Measurements from ENCODE around the gene TMEM139.

TMEM139 gene

GRCh38 chr7:143290293-143290692, 5.5 kb downstream of the TMEM139 start:
- no peak for DNase-seq

DNA sequence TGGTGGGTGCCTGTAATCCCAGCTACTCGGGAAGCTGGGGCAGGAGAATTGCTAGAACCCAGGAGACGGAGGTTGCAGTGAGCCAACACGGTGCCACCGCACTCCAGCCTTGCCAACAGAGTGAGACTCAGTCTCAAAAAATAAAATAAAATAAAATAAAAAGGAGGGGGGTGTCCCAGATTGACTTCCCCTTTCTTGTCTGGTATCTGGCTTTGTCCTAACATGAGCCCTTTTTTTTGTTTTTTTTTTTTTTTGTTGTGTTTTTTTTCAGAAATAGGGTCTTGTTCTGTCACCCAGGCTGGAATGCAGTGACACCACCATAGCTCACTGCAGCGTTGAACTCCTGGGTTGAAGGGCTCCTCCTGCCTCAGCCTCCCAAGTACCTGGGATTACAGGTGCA, 8.1 kb downstream of the TMEM139 start:
- DNase-seq = no peak

DNA sequence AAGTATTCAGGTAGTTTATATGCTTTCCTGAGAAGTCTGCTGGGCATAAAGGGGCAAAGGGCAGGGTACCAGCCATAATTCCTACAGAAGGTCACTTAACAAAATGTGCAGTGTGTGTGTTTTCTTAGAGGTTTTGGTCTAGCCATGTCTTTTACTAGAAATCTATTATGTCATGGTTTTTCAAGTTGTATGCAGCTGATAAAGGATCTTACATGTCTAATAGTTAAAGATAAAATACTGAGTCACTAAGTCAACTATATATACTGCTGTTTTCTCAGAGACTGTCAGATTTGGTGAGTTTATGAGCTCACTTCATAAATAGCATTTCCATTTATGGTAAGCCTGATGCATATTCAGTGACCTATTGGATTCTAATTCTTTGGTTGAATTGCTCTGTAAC, 11.1 kb downstream of the TMEM139 start:
- no peak for DNase-seq

DNA sequence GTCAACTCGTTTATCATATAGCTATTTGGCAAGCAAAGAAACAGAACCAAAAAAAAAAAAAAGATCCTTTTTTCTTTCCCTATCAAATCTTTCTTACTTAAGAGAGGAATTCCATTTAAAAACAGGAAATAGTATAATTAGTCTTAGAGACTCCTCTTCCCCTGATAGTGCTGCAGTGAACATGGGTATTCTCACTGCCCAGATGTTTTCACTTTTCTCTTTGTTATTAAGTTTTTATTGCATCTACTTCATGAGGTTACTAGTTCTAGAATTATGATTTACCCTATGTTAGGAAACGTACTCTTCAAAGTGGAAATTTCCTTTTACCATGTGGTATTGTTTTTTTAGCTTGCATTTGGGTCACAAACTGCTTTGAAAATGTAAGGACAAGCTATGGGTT, 11.9 kb downstream of the TMEM139 start:
- no peak for DNase-seq

DNA sequence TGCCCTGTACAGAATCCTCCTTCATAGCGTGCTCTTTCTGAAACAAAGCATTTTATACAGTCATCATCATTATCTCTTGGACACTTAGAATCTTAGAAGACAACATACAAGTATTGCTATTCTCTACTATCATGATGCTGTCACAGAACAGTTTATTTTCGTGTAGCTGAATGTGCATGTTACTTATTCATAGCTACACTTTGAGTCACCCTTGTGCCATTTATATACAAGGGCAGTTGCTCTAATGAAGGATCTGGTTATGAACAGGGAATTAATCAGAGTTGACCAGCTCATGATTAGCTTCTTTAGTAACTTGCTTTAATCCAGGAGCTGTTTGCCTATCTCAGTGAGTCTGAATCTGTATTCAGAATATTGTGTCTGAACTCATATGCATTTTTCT, 14.6 kb downstream of the TMEM139 start:
- DNase-seq = no peak

GRCh38 chr7:143299840-143300239, 15.1 kb downstream of the TMEM139 start:
- no peak for DNase-seq

- DNase-seq = no peak
Observed at GRCh38 chr7:143300959-143301935, 16.5 kb downstream of the TMEM139 start.

DNA sequence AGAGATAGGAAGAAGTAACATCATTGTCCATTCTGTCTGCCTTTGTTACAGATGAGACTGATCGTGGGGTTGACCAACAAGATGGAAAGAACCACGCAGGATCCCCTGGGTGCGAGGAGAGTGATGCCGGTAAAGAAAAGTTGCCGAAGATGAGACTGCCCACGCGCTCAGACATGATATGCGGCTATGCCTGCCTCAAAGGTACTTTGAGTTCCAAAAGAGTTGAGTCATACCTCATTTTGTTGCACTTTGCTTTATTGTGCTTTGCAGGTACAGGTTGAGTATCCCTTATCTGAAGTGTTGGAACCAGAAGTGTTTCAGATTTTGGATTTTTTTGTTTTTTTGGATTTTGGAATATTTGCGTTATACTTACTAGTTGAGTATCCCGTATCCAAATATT, 19.0 kb downstream of the TMEM139 start:
- no peak for DNase-seq

DNA sequence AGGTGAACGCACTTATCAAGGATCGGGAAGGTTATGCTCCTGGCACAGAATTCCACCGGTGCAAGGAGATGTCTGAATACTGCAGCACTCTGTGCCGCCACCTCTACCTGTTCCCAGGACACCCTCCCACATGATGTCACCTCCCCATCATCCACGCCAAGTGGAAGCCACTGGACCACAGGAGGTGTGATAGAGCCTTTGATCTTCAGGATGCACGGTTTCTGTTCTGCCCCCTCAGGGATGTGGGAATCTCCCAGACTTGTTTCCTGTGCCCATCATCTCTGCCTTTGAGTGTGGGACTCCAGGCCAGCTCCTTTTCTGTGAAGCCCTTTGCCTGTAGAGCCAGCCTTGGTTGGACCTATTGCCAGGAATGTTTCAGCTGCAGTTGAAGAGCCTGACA, 20.2 kb downstream of the TMEM139 start:
- DNase-seq = no peak

GRCh38 chr7:143305423-143306070, 20.8 kb downstream of the TMEM139 start:
- DNase-seq = peak in 1 of 2 experiments; percentile 9

DNA sequence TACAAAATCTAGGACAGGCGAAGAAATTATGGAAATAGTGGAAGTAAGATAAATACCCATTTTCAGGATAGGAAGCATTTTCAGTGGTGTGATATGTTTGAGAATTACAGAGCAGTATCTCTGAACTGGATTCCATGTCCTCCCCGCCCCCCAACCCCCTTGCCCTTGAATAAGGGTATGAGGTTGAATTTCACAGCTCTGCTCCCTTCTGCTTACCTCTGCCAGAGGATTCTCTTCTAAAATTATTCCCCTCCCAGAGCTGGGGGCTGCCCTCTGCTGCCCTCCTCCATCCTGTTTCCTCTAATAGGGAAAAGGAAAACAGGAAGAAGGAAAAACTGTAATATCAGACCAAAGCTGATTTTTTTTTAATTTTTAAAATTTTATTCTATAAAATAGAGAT, 23.9 kb downstream of the TMEM139 start:
- DNase-seq = no peak

- no peak for DNase-seq
Observed at GRCh38 chr7:143314127-143314526, 29.4 kb downstream of the TMEM139 start.

- DNase-seq = no peak
Observed at GRCh38 chr7:143315776-143316175, 31.0 kb downstream of the TMEM139 start, which contains the start of gene CLCN1. Gene CLCN1, plus strand, starts transcription at chr7:143316111. Its CDS starts 102 bp downstream, at chr7:143316213.

DNA sequence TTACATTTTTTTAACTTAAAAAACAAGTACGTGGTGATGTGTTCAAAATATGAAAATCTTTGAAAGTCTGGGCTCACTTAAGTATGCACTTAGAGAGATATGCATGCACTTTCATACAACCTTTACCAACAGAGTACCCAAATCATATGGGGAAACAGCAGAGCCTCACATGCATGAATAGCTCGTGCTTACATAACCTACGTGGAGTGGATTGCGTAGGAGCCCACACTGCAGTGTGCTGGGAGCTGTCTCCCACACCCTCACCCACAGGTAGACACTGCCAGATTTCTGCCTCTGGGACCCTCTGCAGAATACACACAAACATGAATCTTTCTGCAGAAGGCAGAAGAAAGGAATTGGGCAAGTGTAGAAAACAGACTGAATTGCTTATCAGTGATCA, 31.7 kb downstream of the TMEM139 start:
- no peak for DNase-seq

DNA sequence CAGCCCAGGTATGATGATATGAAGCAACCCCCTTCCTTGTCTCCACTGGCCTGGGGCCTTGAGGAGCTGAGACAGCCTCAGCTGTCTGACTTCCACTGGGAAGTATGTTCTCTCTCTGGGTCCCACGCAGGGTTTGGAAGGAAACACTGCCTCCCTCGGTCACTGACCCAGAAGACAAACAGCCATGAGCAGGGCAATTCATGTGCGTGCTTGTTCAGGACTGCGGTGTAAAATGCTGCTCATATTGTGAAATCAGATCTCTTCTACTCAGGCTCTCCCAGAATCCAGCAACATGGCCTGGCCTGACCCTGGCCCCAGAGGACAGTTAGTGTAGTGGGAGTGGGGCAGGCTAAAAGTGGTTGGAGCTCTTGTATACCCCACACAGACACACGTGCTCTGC, 33.9 kb downstream of the TMEM139 start:
- DNase-seq = no peak

DNA sequence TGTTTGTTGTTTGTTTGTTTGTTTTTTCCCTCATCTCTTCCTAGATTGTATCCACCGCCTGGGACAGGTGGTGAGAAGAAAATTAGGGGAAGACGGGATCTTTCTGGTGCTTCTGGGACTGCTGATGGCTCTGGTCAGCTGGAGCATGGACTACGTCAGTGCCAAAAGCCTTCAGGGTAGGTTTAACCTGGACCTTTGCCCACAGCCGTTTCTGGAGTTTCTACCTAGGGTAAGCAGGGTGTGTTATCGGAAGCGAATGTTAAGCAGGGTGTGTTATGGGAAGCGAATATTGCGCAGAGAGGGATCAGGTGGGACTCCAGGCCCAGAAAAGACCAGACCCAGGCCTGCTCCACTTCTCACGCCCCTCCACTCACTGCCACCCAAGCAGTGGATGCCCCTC, 35.9 kb downstream of the TMEM139 start:
- no peak for DNase-seq

DNA sequence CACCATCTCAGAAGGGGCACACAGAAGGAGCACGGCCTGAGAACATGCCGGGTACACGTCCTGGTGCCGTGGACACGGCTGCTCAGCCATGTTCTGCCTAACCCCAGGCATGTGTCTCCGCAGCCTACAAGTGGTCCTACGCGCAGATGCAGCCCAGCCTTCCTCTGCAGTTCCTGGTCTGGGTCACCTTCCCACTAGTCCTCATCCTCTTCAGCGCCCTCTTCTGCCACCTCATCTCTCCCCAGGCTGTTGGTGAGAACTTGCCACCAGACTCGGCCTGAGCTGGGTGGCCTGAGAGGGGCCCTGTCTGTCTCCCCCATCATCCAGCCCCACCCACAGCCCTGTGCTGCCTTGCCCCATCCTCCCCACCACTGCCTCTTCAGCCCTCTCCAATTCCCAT, 36.5 kb downstream of the TMEM139 start:
- DNase-seq = no peak

- DNase-seq = no peak
Observed at GRCh38 chr7:143321734-143322133, 37.0 kb downstream of the TMEM139 start.

DNA sequence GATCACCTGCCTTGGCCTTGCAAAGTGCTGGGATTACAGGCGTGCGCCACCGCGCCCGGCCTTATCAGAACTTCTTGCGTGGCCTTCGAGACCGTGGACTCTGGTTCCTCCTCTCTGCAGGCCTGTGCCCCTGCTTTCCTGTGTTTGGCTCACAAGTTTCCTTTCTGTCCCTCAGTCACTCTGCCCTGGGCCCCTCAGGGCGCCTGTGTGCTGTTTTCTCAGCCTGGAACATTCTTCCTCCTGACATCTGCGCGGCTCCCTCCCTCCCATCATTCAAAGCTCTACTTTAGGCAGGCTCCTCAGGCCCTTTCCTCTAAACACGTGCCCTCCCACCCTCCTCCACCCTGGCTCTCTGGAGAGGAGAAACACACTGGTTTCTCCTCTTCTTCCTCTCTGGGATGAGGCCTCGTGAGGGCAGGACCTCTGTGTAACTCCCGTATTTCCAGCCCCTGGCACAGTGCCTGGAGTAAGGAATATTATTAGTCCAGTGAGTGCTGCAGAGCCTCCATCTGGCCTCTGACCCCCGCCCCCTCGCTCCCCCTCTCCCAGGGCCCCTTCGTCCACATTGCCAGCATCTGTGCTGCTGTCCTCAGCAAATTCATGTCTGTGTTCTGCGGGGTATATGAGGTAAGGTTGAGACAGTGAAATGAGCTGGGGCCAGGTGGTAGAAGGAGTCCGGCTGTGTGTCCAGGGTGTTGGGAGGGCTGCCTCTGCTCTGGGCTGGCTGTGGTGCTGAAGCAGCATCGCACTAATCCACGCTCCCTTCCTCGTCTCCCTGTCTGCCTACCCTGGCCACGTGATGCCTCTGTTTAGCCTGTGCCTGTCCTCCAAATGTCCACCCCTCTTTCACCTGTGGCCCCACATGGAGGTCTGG, 38.2 kb downstream of the TMEM139 start:
- no peak for DNase-seq

GRCh38 chr7:143323653-143324052, 38.9 kb downstream of the TMEM139 start:
- DNase-seq = no peak

- no peak for DNase-seq
Observed at GRCh38 chr7:143325240-143325639, 40.5 kb downstream of the TMEM139 start.

DNA sequence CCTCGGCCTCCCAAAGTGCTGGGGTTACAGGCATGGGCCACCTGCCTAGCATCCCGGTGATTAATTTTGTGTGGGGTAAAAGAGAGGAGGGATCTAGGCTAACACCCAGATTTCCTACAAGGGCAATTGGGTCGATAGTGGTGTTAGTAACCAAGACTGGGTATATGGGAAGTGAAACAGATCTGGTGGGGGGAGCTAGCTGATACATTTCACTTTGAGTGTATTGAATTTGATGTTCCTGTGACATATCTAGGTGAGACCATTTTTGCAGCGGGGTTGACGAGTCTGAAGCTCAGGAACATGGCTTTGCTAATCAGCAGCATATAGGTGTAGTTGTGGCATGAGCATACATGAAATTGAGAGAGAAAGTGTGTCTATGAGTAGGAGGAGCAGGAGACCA, 43.1 kb downstream of the TMEM139 start:
- no peak for DNase-seq
